GM12891 (cell line): ENCODE data around the gene EEF1A1.

Experiments
- PAX5 ChIP-seq: IDR thresholded peaks from 2 replicates; pipeline ENCODE4 v1.6.1; 2011; ENCODE audit warnings: low read length, moderate library complexity, mild to moderate bottlenecking; ENCODE audit not compliant: insufficient read depth, severe bottlenecking
- POLR2A ChIP-seq: IDR thresholded peaks from 2 replicates; pipeline ENCODE4 v1.6.1; 2011; ENCODE audit warnings: low read depth, low read length, control low read depth
- POLR2AphosphoS5 ChIP-seq: IDR thresholded peaks from 2 replicates; pipeline ENCODE4 v1.6.1; 2011; ENCODE audit warnings: low read depth, low read length, control low read depth
- POU2F2 ChIP-seq: IDR thresholded peaks from 2 replicates; pipeline ENCODE4 v1.6.1; 2011; ENCODE audit warnings: low read depth, mild to moderate bottlenecking, control low read depth, low read length, moderate library complexity
- SPI1 ChIP-seq: IDR thresholded peaks from 2 replicates; pipeline ENCODE4 v1.6.1; 2011; ENCODE audit warnings: low read depth, low read length, control low read depth
- TAF1 ChIP-seq: IDR thresholded peaks from 2 replicates; pipeline ENCODE4 v1.6.1; 2011; ENCODE audit warnings: low read depth, low read length, control low read depth

DNA sequence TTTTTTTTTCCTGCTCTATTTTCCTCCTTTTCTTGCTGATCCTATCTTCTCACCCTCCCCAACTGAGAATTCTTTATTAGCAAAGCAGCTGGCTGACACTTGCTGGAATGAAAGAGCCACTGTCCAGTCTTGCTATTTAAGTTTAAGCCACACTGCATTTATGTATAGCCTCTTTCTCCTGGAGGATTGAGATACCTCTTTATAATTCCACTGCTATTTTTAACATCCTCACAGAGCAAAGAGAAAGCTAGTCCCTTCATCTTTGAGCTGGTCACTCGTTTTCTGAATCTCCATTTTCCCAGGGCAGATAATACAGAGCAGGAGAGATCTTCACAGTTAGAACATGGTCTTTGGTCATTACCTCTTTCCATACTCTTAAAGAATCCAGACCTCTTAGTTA, 36.0 kb upstream of the EEF1A1 start:
- TF ChIP-seq POLR2AphosphoS5, result no peak
- TF ChIP-seq POLR2A, result no peak
- TF ChIP-seq POU2F2, result no peak
- TF ChIP-seq TAF1, result no peak
- TF ChIP-seq PAX5, result no peak
- TF ChIP-seq SPI1, result no peak
